ENCODE data around the gene SNRPB2.
A peak's percentile ranks its signal among the peaks of the same experiment; 100 is the strongest.

Gene SNRPB2

GRCh38 chr20:16729565-16730460 is at the start of gene SNRPB2:
Gene SNRPB2 (plus strand): TSS chr20:16730026. CDS start chr20:16731703, 1,677 bp downstream.
- peak; percentile 87 for DNase-seq (ENCODE audit: low read depth in 2 of 2)

DNA sequence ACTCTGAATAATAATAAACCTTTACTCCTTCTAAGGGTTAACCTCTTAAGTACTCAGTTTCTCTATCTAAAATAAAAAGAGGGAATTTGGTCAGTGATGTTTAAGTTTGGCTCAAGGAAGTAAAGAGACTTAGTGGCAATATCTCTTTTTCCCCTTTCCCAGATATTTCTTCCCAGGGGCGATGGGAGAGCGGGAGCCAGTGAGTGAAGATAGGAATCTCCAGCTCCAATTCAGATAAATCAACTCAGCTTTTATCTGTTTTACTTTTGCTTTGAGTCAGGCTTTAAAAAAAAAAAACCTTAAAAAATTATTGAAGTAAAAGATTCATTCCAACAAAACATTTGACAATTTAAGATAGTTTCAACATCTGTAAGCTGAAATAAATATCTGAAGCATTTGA is 45.4 kb upstream of the SNRPB2 start:
- no peak for DNase-seq (ENCODE audit: low read depth in 2 of 2)

- no peak for DNase-seq (ENCODE audit: low read depth in 2 of 2)
These were observed 39.9 kb upstream of the SNRPB2 start for GRCh38 chr20:16689906-16690305.

- DNase-seq (ENCODE audit: low read depth in 2 of 2), result no peak
These were observed 38.4 kb upstream of the SNRPB2 start for GRCh38 chr20:16691381-16691780.

GRCh38 chr20:16692009-16692408 is 37.8 kb upstream of the SNRPB2 start:
- no peak for DNase-seq (ENCODE audit: low read depth in 2 of 2)

DNA sequence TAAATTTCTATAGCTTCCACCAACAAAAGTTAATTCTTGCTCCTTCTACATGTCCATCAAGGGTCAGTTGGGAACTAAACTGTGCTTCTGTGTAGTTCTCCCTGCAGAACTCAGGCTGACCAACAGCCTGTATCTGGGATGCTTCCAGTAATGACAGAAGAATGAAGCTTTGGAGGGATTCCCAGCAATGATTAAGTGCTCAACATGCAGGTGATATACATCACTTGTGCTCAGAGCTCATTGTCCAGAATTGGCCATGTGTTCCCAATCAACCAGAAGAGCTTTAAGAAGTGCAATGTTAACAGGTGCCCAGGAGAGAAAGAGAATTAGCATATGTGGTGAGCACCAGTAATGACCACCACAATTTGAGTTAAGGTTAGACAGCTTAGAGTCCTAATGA is 37.4 kb upstream of the SNRPB2 start:
- no peak for DNase-seq (ENCODE audit: low read depth in 2 of 2)

- no peak for DNase-seq (ENCODE audit: low read depth in 2 of 2)
These were observed 36.5 kb upstream of the SNRPB2 start for GRCh38 chr20:16693278-16693677.

- no peak for DNase-seq (ENCODE audit: low read depth in 2 of 2)
These were observed 35.7 kb upstream of the SNRPB2 start for GRCh38 chr20:16694161-16694560.

- DNase-seq (ENCODE audit: low read depth in 2 of 2), result no peak
These were observed 34.2 kb upstream of the SNRPB2 start for GRCh38 chr20:16695628-16696027.

DNA sequence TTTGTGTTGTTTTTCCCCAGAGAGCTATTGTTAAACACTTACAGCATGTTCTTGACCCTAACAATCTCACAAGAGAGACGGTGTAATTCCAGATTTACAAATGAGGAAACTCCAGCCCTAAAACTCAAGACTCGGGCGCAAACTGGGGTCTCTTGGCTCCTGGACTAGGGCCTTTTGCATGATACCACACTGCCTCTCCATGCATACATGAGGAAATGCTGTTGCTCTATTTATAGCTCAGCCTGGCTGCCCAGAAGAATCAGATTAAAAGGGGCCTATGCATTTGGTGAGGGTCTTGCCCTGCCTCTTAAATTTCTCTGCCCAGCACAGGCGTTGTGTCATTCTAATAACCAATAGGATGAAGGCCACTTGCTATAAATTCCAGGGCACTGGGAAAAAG is 30.5 kb upstream of the SNRPB2 start:
- no peak for DNase-seq (ENCODE audit: low read depth in 2 of 2)

DNA sequence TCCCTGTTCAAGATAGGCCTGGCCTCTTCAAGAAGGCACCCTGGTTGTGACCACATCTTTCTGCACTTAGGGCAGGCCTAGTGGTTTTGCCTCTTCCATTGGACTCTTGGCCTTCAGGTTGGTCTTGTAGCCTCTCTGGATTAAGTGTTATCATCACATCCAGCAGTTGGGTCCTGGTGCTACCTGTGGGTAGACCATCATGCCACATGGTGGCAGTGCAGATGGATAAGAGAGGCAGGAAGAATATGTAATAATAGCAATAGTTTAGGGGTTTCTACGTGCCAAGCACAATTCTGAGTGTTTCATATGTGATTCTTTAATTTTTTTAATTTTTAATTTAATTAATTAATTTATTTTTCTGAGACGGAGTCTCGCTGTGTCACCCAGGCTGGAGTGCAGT is 28.5 kb upstream of the SNRPB2 start:
- no peak for DNase-seq (ENCODE audit: low read depth in 2 of 2)

GRCh38 chr20:16703570-16703969 is 26.3 kb upstream of the SNRPB2 start:
- no peak for DNase-seq (ENCODE audit: low read depth in 2 of 2)

DNA sequence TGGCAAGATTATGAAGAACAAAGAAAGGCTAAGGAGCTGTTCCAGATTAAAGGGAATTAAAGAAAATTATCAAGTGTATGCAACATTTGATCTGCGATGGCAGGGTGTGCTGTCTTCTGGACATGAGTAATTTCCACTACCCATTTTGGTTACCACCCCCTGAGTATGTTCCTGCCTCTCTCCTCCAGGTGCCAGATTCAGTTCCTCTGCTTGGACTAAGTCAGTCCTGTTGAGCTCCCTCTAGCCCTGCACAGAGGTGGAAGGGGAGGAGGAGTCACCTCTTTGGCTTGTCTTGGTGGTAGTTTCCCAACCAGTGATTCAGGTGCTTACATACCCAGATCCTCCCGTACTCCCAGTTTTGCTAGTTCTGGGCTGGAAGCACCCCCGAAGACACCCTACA is 22.2 kb upstream of the SNRPB2 start:
- no peak for DNase-seq (ENCODE audit: low read depth in 2 of 2)

DNA sequence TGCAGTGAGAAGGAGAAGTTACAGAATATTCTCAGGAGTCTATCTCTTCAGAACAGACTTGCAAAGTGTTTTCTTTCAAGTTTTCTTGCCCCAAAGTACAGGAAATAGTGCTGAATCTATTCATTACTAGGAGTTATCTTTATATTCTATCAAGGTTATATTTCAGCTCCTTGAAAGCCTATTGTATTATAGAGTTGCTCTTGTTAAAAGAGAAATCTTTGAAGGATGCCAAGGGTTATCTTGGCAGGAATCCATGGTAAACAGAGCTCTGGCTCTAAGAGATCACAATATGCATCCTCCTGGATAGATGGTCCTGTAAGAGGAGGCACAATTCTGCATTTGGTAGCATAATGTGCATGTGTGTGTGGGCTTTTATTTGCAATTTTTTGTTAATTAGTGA is 21.2 kb upstream of the SNRPB2 start:
- DNase-seq (ENCODE audit: low read depth in 2 of 2), result no peak

DNA sequence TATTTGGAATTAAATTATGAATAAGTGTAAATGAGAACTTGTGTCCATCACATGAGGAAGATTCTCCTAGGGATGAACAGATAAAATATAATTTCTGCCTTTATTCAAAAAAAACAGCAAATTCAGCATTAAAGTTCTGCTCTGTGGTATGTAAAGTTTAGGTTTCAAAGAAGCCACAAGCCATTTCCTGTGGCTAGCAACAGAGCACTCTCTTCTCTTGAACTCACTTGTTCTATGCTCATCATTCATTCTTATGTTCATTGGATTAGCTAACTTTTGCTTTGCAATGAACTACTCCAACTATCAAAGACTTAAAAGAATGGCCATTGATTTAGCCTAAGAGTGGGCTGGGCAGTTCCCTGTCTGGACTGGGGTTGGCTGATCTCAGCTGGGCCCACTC is 20.8 kb upstream of the SNRPB2 start:
- DNase-seq (ENCODE audit: low read depth in 2 of 2), result no peak

DNA sequence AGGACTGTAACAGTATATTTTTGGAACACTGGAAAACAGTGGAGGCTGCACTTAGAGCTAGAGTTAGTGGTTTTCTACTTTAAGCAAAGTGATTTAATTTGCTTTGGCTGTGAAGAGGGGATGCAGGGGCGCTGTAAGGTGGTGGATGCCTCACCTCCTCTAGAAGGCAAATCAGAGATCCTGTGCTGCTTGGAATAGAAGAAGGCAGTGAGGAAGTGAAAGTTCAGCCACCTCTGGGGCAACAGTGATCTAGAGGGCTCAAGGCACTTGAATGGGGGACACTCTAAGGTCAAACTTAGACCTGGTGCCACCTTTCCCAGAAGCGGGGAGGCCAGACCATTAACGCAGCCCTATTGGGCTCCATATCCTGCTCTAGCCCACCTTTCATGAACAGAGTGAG is 19.0 kb upstream of the SNRPB2 start:
- DNase-seq (ENCODE audit: low read depth in 2 of 2), result no peak

DNA sequence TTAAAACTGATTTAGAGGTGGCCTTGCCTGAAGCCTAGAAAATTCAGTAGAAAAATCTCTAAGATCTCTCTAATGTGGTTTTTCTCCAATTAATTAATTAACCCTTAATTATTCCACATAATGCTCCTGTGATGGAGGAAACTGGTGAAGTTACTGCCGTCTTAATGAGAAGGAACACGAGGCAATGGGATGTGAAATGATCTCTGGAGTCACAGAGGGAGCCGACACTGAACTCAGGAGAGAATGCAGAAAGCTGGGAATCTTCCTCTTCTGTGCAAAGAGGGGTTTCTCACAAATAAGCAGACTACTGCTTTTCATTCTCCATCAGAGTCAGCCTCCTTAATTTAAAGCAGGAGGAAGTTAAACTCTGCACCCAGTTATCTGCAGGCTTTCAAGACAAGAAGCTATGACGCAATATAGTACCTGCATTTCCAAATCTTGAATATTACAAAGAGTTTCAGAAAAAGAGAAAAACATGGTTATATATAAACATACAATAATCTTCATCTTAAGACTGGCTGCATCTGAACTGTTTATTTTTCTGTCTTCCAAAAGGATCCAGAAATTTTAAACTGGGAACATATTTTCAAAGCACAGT is 18.1 kb upstream of the SNRPB2 start:
- no peak for DNase-seq (ENCODE audit: low read depth in 2 of 2)

DNA sequence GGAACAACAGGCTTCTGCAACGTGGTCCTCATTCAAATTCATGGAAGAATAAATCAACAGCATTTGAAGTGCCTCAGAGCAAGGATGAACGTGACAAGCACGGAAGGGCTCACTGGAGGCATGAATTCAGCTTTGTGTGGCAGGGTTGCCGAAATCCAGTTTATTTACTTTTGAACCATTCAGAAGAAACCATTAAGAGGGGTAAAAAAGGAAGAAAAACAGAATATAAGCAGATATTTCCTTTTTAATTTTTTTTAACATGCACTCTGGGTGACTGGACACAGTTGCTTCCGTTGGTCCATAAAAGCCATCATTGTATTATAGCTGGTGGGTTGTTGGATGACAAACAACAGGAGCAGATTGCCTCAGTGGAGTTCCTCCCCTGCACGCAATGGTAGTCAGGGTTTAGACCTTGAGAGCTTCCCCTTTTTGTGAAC is 17.3 kb upstream of the SNRPB2 start:
- DNase-seq (ENCODE audit: low read depth in 2 of 2), result no peak

DNA sequence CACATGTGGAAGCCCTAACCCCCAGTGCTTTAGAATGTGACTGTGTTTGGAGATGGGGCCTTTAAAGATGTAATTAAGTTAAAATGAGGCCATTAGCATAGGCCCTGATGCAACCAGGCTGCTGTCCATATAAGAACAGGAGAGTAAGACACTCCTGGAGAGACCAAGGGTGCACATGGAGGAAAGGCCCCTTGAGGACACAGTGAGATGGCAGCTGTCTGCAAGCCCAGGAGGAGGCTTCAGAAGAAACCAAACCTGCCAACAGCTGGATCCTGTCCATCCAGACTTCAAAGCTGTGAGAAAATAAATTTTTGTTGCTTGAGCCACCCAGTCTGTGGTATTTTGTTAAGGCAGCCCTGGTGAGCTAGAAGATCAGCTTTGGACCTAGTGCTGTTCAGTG is 16.8 kb upstream of the SNRPB2 start:
- DNase-seq (ENCODE audit: low read depth in 2 of 2), result no peak

DNA sequence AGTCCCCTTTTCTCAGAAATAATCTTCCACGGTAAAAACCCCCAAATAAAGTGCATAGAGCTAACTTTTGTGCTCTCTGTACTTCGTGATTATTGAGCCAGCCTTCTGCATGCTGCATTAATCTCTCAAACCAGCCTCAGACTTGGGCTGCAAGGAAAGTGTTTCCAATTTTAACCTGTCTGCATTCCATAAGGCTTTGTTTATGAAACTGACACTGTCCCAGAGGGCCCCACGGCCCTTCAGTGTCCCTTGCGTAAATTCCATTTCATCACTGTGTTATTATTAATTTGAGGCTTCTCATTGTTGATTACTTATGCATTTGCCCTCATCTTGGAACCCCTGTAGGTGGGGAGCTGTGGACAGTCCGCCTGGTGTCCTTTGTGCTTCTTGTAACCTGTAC is 15.6 kb upstream of the SNRPB2 start:
- no peak for DNase-seq (ENCODE audit: low read depth in 2 of 2)

DNA sequence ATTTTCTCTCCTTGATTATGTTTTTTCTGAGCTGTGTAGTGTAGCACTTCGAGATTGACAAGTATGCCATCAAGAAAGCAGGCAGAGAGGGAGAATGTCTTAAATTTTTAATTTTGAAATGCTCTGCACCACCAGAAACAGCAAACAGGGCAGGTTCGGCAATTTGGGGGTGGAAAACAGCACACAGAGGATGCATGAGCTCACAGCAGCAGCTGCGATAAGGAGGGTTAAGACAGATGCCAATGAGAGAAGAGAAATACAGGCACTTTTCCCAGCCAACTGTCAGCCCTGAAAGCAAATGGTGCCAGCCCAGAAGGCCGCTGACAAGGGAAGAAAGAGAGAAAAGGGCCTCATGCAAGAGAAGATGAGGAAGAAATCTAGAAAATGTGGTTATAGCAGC is 15.1 kb upstream of the SNRPB2 start:
- no peak for DNase-seq (ENCODE audit: low read depth in 2 of 2)

DNA sequence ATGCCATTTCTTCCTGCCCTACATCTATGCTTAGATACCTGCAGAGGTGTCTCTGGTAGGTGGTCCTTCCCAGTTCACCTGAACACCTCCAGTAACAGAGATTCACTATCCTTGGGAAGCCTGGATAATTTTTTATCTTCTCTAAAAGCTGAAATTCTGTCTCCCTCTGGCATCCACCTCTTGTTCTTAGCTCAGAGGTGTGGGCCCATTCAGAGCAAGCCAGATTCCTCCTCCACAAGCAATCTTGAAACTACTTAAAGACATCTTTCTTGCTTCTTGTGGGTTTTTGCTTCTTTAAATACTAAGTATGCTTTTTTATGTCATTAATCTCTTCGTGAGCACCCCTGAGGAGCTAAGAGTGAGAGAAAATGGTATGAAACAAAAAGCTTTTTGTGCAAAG is 10.4 kb upstream of the SNRPB2 start:
- no peak for DNase-seq (ENCODE audit: low read depth in 2 of 2)

DNA sequence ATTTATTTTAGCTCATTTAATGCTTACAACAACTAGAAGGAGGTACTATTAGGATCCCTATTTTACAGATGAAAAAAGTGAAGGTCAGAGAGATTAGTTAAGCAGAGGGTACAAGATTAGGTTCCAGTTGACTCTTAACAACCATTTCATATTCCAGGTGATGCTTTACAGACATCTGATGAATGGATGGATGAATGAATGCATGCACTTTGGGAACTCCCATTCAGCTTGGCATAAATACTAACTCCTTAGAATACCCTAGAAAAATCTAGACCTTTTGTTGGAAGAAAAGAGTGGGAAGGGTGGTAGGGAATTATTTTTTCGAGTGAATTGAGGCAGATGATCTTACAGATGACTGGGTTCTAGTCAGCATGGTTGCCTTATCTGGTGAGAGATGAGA is 746 bp upstream of the SNRPB2 start:
- DNase-seq (ENCODE audit: low read depth in 2 of 2), result no peak

Data from fibroblast of skin of left biceps (primary cell).